Measurements from ENCODE around the gene NEK3. TPM values are rescaled to one million over a fixed set of nuclear protein-coding genes. Genes with fewer than 3 reads are reported as not detected.
"Not testable (repeated sequence)": the region's sequence is repeated elsewhere in the genome, so short reads cannot be mapped to it uniquely, and the experiment has no call there.

Gene NEK3
- total and polyA plus RNA-seq, 2 experiments from 2014 or later: 11.0 TPM

- DNase-seq (ENCODE audit: low spot score): no peak
- Histone ChIP-seq H3K27ac (peak overlapping the region; percentile 69), H3K27me3 (no peaks in the 10 kb centered on the region), H3K79me2 (peaks cover 30% of the 10 kb centered on the region), H3K4me2 (peak overlapping the region; percentile 8), H3K36me3 (replicated peaks; ENCODE audit: insufficient read depth, low read depth) (no peaks in the 10 kb centered on the region), H4K20me1 (ENCODE audit: insufficient read depth, poor library complexity, severe bottlenecking) (no peaks in the 10 kb centered on the region), H3K9me2 (replicated peaks; ENCODE audit: insufficient read depth) (no peaks in the 10 kb centered on the region), H3K4me3 (no peak overlapping the region), H2AFZ (no peak overlapping the region), H3K9me3 (ENCODE audit: low read depth) (no peaks in the 10 kb centered on the region), H3K4me1 (ENCODE audit: insufficient read depth) (no peaks in the 10 kb centered on the region)
- 89% methylated on average over 1 of the region's 1 CpG for WGBS (ENCODE audit: low lambda C conversion rate, missing lambda C conversion rate)
- no peak for TF ChIP-seq EZH2 (IDR thresholded peaks at IDR 0.05; ENCODE audit: borderline replicate concordance)
- no peak for TF ChIP-seq CTCF (IDR thresholded peaks at IDR 0.05; ENCODE audit: poor library complexity)
- no peak for TF ChIP-seq EZH2phosphoT487 (IDR thresholded peaks at IDR 0.05; ENCODE audit: low read depth, severe bottlenecking, unreplicated experiment)
Measured at GRCh38 chr13:52187029-52187423, 27.6 kb upstream of the NEK3 start.

- WGBS (ENCODE audit: low lambda C conversion rate, missing lambda C conversion rate): 85% methylated on average over 5 of the region's 5 CpGs
- H3K36me3 ChIP-seq (replicated peaks; ENCODE audit: insufficient read depth, low read depth); H3K4me3 ChIP-seq; H3K4me2 ChIP-seq; H4K20me1 ChIP-seq (ENCODE audit: insufficient read depth, poor library complexity, severe bottlenecking); H3K79me2 ChIP-seq; H3K27me3 ChIP-seq; H3K9me2 ChIP-seq (replicated peaks; ENCODE audit: insufficient read depth); H2AFZ ChIP-seq; H3K27ac ChIP-seq; H3K4me1 ChIP-seq (ENCODE audit: insufficient read depth); DNase-seq (ENCODE audit: low spot score); H3K9me3 ChIP-seq (ENCODE audit: low read depth): not testable (repeated sequence)
Measured at GRCh38 chr13:52181316-52181954, 22.0 kb upstream of the NEK3 start.

- Histone ChIP-seq H4K20me1 (ENCODE audit: insufficient read depth, poor library complexity, severe bottlenecking) (no peaks in the 10 kb centered on the region), H2AFZ (no peak overlapping the region), H3K79me2 (no peaks in the 10 kb centered on the region), H3K9me3 (ENCODE audit: low read depth) (no peaks in the 10 kb centered on the region), H3K4me2 (no peak overlapping the region), H3K9me2 (replicated peaks; ENCODE audit: insufficient read depth) (no peaks in the 10 kb centered on the region), H3K4me1 (ENCODE audit: insufficient read depth) (no peaks in the 10 kb centered on the region), H3K4me3 (no peak overlapping the region), H3K27me3 (no peaks in the 10 kb centered on the region), H3K36me3 (replicated peaks; ENCODE audit: insufficient read depth, low read depth) (no peaks in the 10 kb centered on the region), H3K27ac (no peak overlapping the region)
- 90% methylated on average over 2 of the region's 2 CpGs for WGBS (ENCODE audit: low lambda C conversion rate, missing lambda C conversion rate)
- TF ChIP-seq EZH2 (IDR thresholded peaks at IDR 0.05; ENCODE audit: borderline replicate concordance) (no peak), CTCF (IDR thresholded peaks at IDR 0.05; ENCODE audit: poor library complexity) (no peak), EZH2phosphoT487 (IDR thresholded peaks at IDR 0.05; ENCODE audit: low read depth, severe bottlenecking, unreplicated experiment) (no peak)
- DNase-seq (ENCODE audit: low spot score): no peak
Measured at GRCh38 chr13:52179925-52180324, 20.5 kb upstream of the NEK3 start.

- no peaks in the 10 kb centered on the region for H3K36me3 ChIP-seq (replicated peaks; ENCODE audit: insufficient read depth, low read depth)
- no peaks in the 10 kb centered on the region for H3K9me2 ChIP-seq (replicated peaks; ENCODE audit: insufficient read depth)
- no peaks in the 10 kb centered on the region for H4K20me1 ChIP-seq (ENCODE audit: insufficient read depth, poor library complexity, severe bottlenecking)
- WGBS (ENCODE audit: low lambda C conversion rate, missing lambda C conversion rate): 76% methylated on average over 2 of the region's 2 CpGs
- H3K4me3 ChIP-seq: no peak overlapping the region
- no peaks in the 10 kb centered on the region for H3K9me3 ChIP-seq (ENCODE audit: low read depth)
- H2AFZ ChIP-seq: no peak overlapping the region
- no peak overlapping the region for H3K27ac ChIP-seq
- H3K27me3 ChIP-seq: no peaks in the 10 kb centered on the region
- DNase-seq (ENCODE audit: low spot score): no peak
- no peaks in the 10 kb centered on the region for H3K4me1 ChIP-seq (ENCODE audit: insufficient read depth)
- no peak for TF ChIP-seq EZH2 (IDR thresholded peaks at IDR 0.05; ENCODE audit: borderline replicate concordance)
- TF ChIP-seq EZH2phosphoT487 (IDR thresholded peaks at IDR 0.05; ENCODE audit: low read depth, severe bottlenecking, unreplicated experiment): no peak
- no peak for TF ChIP-seq CTCF (IDR thresholded peaks at IDR 0.05; ENCODE audit: poor library complexity)
- H3K79me2 ChIP-seq: no peaks in the 10 kb centered on the region
- H3K4me2 ChIP-seq: no peak overlapping the region
Measured at GRCh38 chr13:52177276-52177675, 17.9 kb upstream of the NEK3 start.

- not testable (repeated sequence) for H4K20me1 ChIP-seq (ENCODE audit: insufficient read depth, poor library complexity, severe bottlenecking); H3K27ac ChIP-seq; H3K4me2 ChIP-seq; H3K79me2 ChIP-seq; H3K4me3 ChIP-seq; H2AFZ ChIP-seq; DNase-seq (ENCODE audit: low spot score); H3K27me3 ChIP-seq; H3K9me3 ChIP-seq (ENCODE audit: low read depth); H3K36me3 ChIP-seq (replicated peaks; ENCODE audit: insufficient read depth, low read depth); H3K4me1 ChIP-seq (ENCODE audit: insufficient read depth); H3K9me2 ChIP-seq (replicated peaks; ENCODE audit: insufficient read depth)
- WGBS (ENCODE audit: low lambda C conversion rate, missing lambda C conversion rate): 87% methylated on average over 6 of the region's 6 CpGs
Measured at GRCh38 chr13:52173970-52174369, 14.6 kb upstream of the NEK3 start.
